Breast epithelium (tissue), 4 donors: ENCODE measurements around the gene OR9Q2. TPM values are rescaled to one million over a fixed set of nuclear protein-coding genes. Genes with fewer than 3 reads are reported as not detected.

Experiments used
- DNase-seq, 2 donors: peaks; one replicate each; pipeline ENCODE4 v3.0.0-alpha.2; 2019; ENCODE audit warnings: low spot score in 2 of 2
- H3K27ac ChIP-seq, 2 donors: fragments of 200-600 bp; sonication (generic) in 1 of 2; one replicate each; pipeline ENCODE4 v1.5.1; 2016 to 2019; ENCODE audit warnings: mild to moderate bottlenecking in 1 of 2
- H3K27me3 ChIP-seq, 2 donors: fragments of 200-600 bp; sonication (generic) in 1 of 2; one replicate each; pipeline versions ENCODE4 v1.5.1 to v1.6.0; 2017 to 2019; ENCODE audit warnings: control low read depth in 1 of 2, mild to moderate bottlenecking in 1 of 2
- H3K36me3 ChIP-seq: fragments of 200-600 bp; one replicate; pipeline ENCODE4 v1.5.1; 2019
- H3K4me1 ChIP-seq, 2 donors: fragments of 200-600 bp; sonication (generic); one replicate each; pipeline ENCODE4 v1.5.1; 2016 to 2019; ENCODE audit warnings: control low read depth in 1 of 2
- H3K4me3 ChIP-seq, 3 donors: fragments of 200-600 bp; sonication (generic); 1 replicate in 2 of 3; 2 replicates in 1 of 3; pipeline ENCODE4 v1.5.1; 2016 to 2019; ENCODE audit warnings: mild to moderate bottlenecking in 3 of 3, moderate library complexity in 2 of 3
- H3K9me3 ChIP-seq, 2 donors: fragments of 200-600 bp; sonication (generic) in 1 of 2; one replicate each; pipeline ENCODE4 v1.5.1; 2016 to 2019; ENCODE audit warnings: control low read depth in 1 of 2
- POLR2A ChIP-seq: fragments of 450-650 bp; IDR thresholded peaks from one replicate; pipeline ENCODE4 v1.6.1; 2016; ENCODE audit warnings: antibody characterized with exemption, mild to moderate bottlenecking, moderate library complexity
- POLR2AphosphoS5 ChIP-seq, 3 donors: sonication (generic); formaldehyde crosslinking; IDR thresholded peaks; one replicate each; pipeline ENCODE4 v1.6.1; 2017; ENCODE audit warnings: antibody characterized with exemption in 3 of 3
- intact Hi-C: fragments of 100-400 bp; cut with DNase I; formaldehyde crosslinking; loops from one replicate; pipeline ENCODE4 v1.15.1; 2023; ENCODE audit warnings: low total_unique reads
- total RNA-seq, 3 donors: library from RNA; depleted of rRNA; stranded (reverse); fragments of >200 nt; gene quantifications; one replicate each; pipeline ENCODE4 v1.1.0, GENCODE V29; 2016
- TF ChIP-seq, protein P1 (sequence below), 3 donors: fragments of 450-650 bp; IDR thresholded peaks; one replicate each; pipeline ENCODE4 v1.5.1; 2016 to 2017; ENCODE audit warnings: antibody characterized with exemption in 3 of 3, mild to moderate bottlenecking in 3 of 3, moderate library complexity in 3 of 3

OR9Q2 gene
- total RNA-seq, 3 donors from 2014 or later, result not detected

DNA sequence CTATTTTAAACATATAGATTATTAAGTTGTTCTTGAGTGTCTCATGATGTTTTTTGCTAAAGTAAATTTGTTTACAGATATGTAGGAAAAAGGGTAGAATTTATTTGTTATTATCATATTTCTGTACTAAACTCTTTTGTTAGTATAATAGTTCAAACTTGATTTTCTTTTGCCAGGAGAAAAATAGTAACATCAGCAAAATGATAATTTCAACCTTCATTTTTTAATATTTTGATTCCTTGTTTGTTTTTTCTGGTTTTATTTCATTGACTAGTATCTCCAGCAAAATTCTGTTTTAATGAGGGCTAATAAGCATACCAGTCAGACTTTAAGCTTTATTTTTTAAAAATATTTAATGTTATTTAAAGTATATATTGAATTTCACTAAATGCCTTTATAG is 27.6 kb downstream of the OR9Q2 start:
- H3K9me3 ChIP-seq, result no peaks in the 10 kb centered on the region
- H3K27me3 ChIP-seq, result no peaks in the 10 kb centered on the region
- H3K4me3 ChIP-seq, result no peak overlapping the region
- no peaks in the 10 kb centered on the region for H3K36me3 ChIP-seq
- H3K27ac ChIP-seq, result no peak overlapping the region
- H3K4me1 ChIP-seq, result no peaks in the 10 kb centered on the region
- DNase-seq, result no peak
- intact Hi-C loops, result no loop called here
- TF ChIP-seq POLR2AphosphoS5 (IDR thresholded peaks at IDR 0.05) (no peak), POLR2A (no peak)
- TF ChIP-seq, protein P1, sequence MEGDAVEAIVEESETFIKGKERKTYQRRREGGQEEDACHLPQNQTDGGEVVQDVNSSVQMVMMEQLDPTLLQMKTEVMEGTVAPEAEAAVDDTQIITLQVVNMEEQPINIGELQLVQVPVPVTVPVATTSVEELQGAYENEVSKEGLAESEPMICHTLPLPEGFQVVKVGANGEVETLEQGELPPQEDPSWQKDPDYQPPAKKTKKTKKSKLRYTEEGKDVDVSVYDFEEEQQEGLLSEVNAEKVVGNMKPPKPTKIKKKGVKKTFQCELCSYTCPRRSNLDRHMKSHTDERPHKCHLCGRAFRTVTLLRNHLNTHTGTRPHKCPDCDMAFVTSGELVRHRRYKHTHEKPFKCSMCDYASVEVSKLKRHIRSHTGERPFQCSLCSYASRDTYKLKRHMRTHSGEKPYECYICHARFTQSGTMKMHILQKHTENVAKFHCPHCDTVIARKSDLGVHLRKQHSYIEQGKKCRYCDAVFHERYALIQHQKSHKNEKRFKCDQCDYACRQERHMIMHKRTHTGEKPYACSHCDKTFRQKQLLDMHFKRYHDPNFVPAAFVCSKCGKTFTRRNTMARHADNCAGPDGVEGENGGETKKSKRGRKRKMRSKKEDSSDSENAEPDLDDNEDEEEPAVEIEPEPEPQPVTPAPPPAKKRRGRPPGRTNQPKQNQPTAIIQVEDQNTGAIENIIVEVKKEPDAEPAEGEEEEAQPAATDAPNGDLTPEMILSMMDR (IDR thresholded peaks at IDR 0.05), result no peak

DNA sequence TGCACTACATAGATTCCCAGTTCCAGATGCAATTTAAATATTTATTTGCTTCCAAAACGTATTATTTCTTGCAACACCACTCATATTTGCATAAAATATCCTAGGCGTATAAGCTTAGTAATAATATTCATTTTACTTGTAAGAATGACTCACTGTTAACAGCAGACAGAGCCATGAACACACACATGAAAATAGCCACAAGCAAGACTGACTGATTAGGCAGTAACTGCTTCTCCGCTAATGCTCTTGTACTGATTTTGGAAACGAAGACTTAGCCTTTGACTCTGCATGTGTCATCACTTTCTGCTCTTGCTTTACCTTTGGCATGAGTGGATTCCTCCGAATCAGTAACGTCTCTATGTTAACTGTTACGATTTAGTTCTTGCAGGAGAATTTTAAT is 33.9 kb downstream of the OR9Q2 start:
- TF ChIP-seq POLR2A, result no peak
- TF ChIP-seq POLR2AphosphoS5 (IDR thresholded peaks at IDR 0.05), result no peak
- TF ChIP-seq, protein P1 (IDR thresholded peaks at IDR 0.05), result no peak
- Histone ChIP-seq H3K9me3 (no peaks in the 10 kb centered on the region), H3K27me3 (no peaks in the 10 kb centered on the region), H3K36me3 (no peaks in the 10 kb centered on the region), H3K4me3 (no peak overlapping the region), H3K4me1 (no peaks in the 10 kb centered on the region), H3K27ac (no peak overlapping the region)
- DNase-seq, result no peak
- intact Hi-C loops, result no loop called here

DNA sequence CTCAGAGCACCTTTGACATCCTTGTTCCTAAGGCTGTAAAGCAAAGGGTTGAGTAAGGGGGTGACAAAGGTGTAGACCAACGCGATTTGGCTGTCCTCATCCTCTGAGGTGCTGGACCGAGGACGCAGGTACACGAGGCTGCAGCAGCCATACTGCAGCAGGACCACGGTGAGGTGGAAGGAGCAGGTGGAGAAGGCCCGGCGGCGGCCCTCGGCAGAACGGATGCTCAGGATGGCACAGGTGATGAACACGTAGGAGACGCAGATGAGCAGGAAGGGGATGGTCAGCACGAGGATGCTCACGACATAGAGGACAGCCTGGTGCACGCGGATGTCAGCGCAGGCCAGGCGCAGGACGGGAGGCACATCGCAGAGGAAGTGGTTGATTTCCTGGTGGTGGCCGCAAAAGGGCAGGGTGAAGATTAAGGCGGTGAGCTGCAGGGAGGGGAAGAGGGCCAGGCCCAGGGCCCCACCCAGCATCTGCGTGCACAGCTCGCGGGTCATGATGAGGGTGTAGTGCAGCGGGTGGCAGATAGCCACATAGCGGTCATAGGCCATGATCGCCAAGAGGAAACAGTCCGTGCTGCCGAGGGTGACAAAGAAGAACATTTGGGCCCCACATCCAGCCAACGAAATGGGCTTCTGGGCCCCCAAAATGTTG is 39.2 kb downstream of the OR9Q2 start:
- Histone ChIP-seq H3K4me3 (no peak overlapping the region), H3K27ac (no peak overlapping the region), H3K27me3 (no peaks in the 10 kb centered on the region), H3K36me3 (no peaks in the 10 kb centered on the region), H3K9me3 (no peaks in the 10 kb centered on the region), H3K4me1 (no peaks in the 10 kb centered on the region)
- intact Hi-C loops, result no loop called here
- DNase-seq, result no peak
- TF ChIP-seq POLR2AphosphoS5 (IDR thresholded peaks at IDR 0.05), result no peak
- TF ChIP-seq, protein P1 (IDR thresholded peaks at IDR 0.05), result no peak
- no peak for TF ChIP-seq POLR2A

Other genes starting within 250 kb of the OR9Q2 start
- gene OR9Q1, start 165.2 kb upstream of the OR9Q2 start, total RNA-seq, result not detected
- gene OR6Q1, start 158.1 kb upstream of the OR9Q2 start, total RNA-seq, result not detected
- gene OR9I1, start 63.5 kb upstream of the OR9Q2 start, total RNA-seq, result not detected
- not detected for gene OR1S2, start 15.1 kb downstream of the OR9Q2 start, total RNA-seq
- not detected for gene OR1S1, start 23.6 kb downstream of the OR9Q2 start, total RNA-seq
- not detected for gene OR10Q1, start 39.8 kb downstream of the OR9Q2 start, total RNA-seq
- not detected for gene OR10W1, start 79.2 kb downstream of the OR9Q2 start, total RNA-seq
- not detected for gene OR5B17, start 170.0 kb downstream of the OR9Q2 start, total RNA-seq
- gene OR5B3, start 217.8 kb downstream of the OR9Q2 start, total RNA-seq, result not detected
- gene OR5B2, start 239.1 kb downstream of the OR9Q2 start, total RNA-seq, result not detected